ENCODE results near the gene ARSK.

The ARSK gene

DNA sequence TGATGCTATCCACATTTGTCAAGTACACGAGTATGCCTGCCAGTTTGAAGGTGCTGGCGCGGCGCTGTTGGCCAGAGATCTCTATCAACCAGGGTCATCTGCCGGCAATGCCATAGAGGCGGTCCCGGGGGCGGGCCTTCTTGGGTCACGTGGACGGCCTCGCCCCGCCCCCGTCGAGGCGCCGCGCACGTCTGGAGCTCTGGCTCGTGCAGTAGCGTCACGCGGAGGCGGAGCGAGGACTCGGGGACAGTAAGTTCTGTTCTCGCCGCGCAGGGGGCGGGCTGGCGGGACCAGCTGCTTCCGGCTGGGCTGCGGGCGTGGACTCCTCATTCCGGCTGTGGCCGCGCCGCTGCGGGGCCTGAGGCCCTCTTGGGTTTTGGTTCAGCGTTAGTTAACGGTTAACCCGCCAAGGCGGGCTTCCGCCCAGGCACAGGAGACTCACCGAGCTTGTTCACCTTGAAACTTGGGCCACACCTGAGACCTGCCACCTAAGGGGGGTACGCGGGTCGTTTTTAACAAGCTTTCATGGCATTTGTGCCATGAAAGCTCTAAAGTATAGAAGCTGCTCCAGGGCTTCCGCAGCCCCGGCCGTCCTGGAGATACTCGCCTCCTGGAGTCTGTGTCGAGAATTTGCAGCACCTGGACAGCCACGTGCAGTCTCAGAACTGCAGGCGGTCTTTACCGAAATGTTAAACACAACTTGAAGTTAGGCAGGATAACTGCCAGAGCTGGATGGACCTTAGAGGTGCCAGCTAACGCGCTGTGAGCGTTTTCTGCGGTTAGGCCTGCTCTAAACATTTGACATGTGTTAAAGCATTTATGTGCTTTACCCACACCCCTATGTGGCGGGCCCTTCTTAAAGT is 91.9 kb downstream of the ARSK start, which contains the start of gene RFESD:
Gene RFESD, plus strand, starts transcription at position 209 of the 863 bp plus-strand sequence. CDS start 5,495 bp downstream, outside the sequence.
- DNase-seq = peak; percentile 68 to 99 (median 93)

DNA sequence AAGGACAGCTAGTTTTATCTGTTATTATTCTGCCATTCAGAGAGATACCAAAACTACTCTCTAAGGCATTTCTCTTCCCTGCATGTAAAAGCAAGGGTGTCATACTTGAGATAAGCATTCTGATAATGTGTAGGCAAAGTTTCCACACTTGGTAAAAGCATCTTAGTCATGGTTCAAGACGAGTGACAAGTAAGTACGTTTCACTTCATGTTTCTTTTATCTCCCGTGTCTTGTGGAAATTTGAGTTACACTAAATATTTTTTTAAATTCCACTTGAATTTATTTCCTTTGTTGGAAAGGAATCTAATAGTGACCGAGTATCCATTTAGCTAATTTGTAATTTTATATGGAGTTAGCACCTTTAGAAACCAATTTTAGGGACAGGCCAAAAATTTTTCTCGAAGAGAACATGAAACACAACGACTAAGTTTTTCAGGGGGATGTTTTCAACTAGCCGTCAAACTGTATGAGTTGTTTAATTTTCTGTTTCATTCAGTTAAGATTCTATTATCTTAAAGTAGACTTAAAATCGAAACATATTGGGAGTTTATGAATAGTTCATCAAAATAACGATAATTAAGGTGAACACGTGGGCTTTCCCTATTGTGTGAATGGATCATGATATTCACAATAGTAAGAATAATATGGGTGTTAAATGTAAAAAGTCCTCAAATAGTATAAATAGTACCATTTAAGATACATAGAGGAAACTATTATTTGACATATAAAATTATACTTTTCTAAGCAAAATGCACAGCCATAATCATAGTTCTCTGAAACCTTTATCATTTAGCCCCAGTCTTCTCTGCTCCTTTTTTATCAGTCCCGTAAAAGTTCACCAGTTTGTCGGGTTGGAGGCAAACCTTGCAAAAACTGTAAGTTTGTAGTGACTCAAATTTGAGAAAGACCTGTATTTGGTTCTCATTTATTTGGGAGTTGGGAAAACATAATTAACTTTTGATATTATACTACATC is 93.3 kb downstream of the ARSK start:
- no peak for DNase-seq

DNA sequence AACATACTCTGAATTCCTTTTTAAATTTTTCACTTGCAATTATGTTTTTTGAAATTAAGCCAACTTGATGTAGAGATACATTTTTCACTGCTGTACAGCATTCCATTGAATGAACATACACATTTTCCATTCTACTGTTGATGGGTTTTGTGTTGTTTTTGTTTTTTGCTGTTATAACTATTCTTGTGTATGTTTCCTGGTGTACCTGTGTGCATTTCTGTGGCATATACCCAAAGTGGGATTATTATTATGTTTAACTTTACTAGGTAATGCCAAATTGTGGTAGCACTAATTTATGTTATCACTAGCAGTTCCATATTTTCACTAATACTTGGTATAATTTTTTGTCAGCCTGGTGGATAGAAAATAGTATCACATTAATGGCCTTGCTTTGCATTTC is 94.4 kb downstream of the ARSK start:
- DNase-seq = no peak

DNA sequence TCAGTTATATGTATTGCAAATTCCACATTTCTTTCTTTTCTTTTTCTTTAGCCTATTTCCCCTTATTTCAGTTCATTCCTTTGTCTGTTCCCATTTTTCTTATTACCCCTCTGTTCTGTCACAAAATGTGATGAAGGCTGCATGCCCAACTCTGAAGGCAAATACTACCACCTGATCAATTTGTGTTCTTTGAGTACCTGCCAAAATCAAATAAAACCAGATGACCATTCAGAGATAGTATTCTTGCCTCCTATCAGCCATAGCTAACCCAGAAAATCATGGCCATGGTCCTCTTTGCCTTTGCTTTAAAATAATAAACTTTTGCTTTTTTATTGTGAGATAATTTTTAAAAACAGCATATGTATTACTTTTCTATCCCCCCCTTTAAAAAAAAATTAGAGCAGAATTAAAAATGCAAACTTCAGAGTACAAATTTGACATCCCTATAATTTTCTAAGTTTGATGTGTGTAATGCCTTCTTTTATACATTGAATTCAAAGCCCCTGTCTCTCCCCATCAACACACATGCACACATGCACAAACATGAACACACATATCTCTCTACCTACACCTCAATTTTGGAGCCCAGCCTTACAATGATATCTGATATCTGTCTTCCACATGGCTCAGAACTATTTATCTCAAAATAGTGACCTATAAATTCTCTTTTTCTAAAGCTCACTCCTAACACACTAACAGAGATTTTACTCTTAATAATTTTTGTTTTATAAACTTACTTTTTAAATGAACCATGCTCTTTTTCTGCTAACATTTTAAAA is 95.1 kb downstream of the ARSK start:
- DNase-seq = no peak

DNA sequence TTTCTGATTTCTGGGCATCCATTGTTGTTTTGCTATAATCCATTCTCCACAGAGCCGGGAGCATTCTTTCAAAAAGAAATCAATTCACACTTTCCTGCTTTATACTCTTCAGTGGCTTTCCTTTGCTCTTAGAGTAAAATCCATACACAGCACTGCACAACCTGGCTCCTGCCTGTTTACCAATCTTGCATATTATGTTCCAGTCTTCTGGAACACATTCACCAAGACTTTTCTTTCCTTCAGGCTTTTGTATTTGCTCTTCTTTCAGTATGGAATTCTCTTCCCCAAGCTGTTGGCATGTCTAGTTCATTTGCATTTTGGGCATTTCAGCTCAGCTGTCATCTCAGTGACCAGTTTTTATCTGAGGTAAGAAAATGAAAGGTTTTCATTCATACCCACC is 97.9 kb downstream of the ARSK start:
- no peak for DNase-seq

DNA sequence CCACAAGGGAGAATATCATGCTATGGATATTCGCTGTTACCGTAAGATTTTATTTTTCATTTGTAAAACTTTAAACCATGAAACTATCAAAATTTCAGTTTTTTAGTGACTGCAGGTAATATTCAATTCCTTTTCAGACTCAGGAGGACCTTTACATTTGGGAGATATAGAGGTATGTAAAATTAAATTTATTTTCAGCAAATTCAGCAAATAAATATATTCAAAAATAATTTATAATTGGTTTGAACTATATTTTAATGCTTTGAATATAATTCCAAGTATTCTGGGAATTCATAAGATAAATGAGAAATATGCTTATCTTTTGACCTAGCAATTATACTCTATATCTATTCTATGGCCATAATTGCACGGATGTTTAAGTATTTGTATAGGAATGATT is 99.3 kb downstream of the ARSK start:
- no peak for DNase-seq
